ENCODE measurements around the gene RPS6KB2.

The RPS6KB2 gene

DNA sequence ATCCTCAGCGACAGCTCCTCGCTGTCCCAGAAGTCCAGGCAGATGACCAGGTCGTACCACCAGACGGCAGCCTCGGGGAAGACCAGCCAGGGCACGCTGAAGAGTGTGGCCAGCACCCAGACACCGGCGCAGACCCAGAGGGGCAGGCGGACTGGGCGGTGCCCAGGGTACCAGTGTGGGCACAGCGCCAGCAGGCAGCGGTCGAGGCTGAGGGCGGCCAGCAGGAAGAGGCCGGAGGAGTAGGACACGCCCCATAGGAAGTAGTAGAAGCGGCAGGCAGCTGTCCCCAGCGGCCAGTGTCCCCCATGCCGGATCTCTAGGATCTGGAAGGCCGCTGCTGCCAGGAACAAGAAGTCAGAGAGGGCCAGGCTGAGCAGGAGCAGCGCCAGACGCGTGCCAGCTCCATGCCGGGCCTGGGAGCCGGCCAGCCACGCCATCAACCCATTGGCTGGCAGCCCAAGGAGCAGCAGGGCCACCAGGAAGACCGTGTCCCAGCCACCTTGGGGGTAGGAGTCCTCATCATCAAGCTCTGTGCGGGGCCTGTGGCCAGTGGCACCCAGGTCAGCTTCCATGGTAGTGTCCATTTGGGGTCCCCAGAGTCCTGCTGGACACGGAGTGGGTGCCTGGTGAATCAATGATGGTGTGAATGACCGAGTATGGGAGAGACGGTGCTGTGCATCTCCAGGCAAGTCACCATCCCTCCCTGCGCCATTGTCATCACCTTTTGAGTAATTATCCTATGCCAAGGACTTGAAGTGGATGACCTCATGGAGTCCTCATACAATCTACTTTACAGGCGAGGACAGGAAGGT lies 24.1 kb downstream of the RPS6KB2 start, which contains the start of gene GPR152:
GPR152 (minus strand) TSS at position 589 of the 812 bp plus-strand sequence; CDS start at position 584, 5 bp downstream.
- H3K4me3 ChIP-seq (replicated peaks; ENCODE audit: insufficient read depth, low read length): no peak within 1 kb of the TSS
- no peak within 1 kb of the TSS for H3K27ac ChIP-seq (replicated peaks)
- TF ChIP-seq, protein P1, sequence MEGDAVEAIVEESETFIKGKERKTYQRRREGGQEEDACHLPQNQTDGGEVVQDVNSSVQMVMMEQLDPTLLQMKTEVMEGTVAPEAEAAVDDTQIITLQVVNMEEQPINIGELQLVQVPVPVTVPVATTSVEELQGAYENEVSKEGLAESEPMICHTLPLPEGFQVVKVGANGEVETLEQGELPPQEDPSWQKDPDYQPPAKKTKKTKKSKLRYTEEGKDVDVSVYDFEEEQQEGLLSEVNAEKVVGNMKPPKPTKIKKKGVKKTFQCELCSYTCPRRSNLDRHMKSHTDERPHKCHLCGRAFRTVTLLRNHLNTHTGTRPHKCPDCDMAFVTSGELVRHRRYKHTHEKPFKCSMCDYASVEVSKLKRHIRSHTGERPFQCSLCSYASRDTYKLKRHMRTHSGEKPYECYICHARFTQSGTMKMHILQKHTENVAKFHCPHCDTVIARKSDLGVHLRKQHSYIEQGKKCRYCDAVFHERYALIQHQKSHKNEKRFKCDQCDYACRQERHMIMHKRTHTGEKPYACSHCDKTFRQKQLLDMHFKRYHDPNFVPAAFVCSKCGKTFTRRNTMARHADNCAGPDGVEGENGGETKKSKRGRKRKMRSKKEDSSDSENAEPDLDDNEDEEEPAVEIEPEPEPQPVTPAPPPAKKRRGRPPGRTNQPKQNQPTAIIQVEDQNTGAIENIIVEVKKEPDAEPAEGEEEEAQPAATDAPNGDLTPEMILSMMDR (IDR thresholded peaks at IDR 0.05; ENCODE audit: insufficient read depth, low read length): no peak
- TF ChIP-seq POLR2AphosphoS5 (IDR thresholded peaks at IDR 0.05; ENCODE audit: low read depth): no peak
- no peak for TF ChIP-seq REST (IDR thresholded peaks at IDR 0.05; ENCODE audit: insufficient replicate concordance, low read depth)
- TF ChIP-seq GABPA (IDR thresholded peaks at IDR 0.05; ENCODE audit: low read depth): no peak
- TF ChIP-seq SPI1 (IDR thresholded peaks at IDR 0.05; ENCODE audit: borderline replicate concordance, low read depth): no peak
- no peak for DNase-seq (ENCODE audit: low read depth in 1 of 2, low spot score in 1 of 2)
- H3K27me3 ChIP-seq (ENCODE audit: insufficient read depth, poor library complexity, severe bottlenecking): no peaks in the 10 kb centered on the region

DNA sequence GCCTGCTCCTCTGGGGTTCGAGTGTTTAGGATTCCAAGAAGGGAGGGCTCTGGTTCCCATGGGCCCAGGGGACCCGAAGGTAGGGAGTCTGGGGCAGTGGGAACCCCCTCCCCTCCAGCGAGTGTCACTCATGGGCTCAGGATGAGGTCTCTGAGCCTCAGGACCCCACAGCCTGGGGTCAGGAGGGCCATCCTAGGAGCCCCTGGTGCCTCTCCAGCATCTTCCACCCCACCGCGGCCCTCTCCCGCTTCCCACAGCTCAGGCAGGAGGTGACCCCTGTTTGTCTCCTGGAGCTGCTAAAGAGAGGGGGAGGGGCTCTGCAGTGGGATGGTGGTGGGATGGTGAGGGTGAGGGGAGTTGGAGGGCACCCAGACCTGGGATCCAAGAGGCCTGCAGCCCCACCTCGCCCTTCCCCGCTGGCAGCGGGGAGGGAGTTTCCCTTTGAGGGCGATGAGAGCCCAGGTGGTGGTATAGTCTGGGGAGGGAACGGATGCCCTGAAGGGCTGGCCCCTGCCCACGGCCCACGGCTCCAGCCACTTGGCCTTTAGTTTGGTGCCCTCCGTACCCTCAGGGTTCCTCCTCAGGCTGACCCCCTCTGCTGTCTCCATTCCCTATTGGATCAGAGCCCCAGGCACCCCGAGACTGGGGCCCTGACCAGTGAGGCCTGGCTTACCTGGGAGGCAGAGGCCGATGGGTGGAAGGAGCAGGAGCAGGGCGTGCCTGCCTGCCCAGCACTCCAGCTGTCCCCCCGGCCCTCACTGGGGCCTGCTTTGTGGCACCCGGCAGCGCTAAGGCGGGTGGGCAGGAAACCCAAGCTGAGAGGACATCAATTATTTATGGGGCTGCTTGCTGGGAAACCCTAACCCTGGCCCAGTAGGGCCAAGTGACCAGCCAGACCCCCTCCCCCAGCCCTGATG lies 25.8 kb downstream of the RPS6KB2 start:
- no peak overlapping the region for H3K27ac ChIP-seq (replicated peaks)
- TF ChIP-seq GABPA (IDR thresholded peaks at IDR 0.05; ENCODE audit: low read depth) (no peak), POLR2AphosphoS5 (IDR thresholded peaks at IDR 0.05; ENCODE audit: low read depth) (no peak), SPI1 (IDR thresholded peaks at IDR 0.05; ENCODE audit: borderline replicate concordance, low read depth) (no peak), REST (IDR thresholded peaks at IDR 0.05; ENCODE audit: insufficient replicate concordance, low read depth) (no peak)
- TF ChIP-seq, protein P1 (IDR thresholded peaks at IDR 0.05; ENCODE audit: insufficient read depth, low read length): no peak
- DNase-seq (ENCODE audit: low read depth in 1 of 2, low spot score in 1 of 2): no peak
- no peaks in the 10 kb centered on the region for H3K27me3 ChIP-seq (ENCODE audit: insufficient read depth, poor library complexity, severe bottlenecking)
- H3K4me3 ChIP-seq (replicated peaks; ENCODE audit: insufficient read depth, low read length): no peak overlapping the region

DNA sequence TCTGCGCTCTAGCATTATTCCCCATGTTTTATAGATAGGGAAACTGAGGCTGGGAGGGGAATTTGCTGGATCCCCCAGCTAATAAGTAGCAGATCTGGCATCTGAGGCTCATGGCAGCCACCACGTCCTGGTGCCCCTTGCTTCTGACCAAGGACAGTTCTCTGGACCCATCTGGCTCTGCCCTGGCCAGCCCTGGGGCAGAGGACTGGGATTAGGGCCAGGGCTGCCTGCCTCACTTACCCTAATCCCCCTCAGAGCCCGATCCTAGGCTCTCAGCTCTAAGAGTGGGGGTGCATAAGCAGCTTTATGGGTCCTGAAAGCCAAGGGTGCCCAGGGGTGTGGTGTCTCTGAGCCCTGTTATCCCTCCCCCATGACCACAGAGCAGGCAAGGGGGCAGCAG lies 26.8 kb downstream of the RPS6KB2 start, which contains the start of gene CABP4:
CABP4 (plus strand) TSS at position 301 of the 400 bp plus-strand sequence; CDS start at position 371, 70 bp downstream.
- H3K27me3 ChIP-seq (ENCODE audit: insufficient read depth, poor library complexity, severe bottlenecking): no peaks in the 10 kb centered on the region
- TF ChIP-seq, protein P1 (IDR thresholded peaks at IDR 0.05; ENCODE audit: insufficient read depth, low read length): no peak
- TF ChIP-seq REST (IDR thresholded peaks at IDR 0.05; ENCODE audit: insufficient replicate concordance, low read depth) (no peak), POLR2AphosphoS5 (IDR thresholded peaks at IDR 0.05; ENCODE audit: low read depth) (no peak), GABPA (IDR thresholded peaks at IDR 0.05; ENCODE audit: low read depth) (no peak), SPI1 (IDR thresholded peaks at IDR 0.05; ENCODE audit: borderline replicate concordance, low read depth) (no peak)
- H3K4me3 ChIP-seq (replicated peaks; ENCODE audit: insufficient read depth, low read length): no peak within 1 kb of the TSS
- DNase-seq (ENCODE audit: low read depth in 1 of 2, low spot score in 1 of 2): no peak
- no peak within 1 kb of the TSS for H3K27ac ChIP-seq (replicated peaks)

All from HL-60 (cell line).